B cell (primary cell): Measurements from ENCODE around the gene MAML3. TPM values are rescaled to one million over a fixed set of nuclear protein-coding genes. Genes with fewer than 3 reads are reported as not detected.

Experiments used
- ATAC-seq: fragments of 200-7000 bp; cut with Tn5 transposase; one replicate; pipeline ENCODE4 v1.10.0; 2021; ENCODE audit warnings: low read depth, mild to moderate bottlenecking, moderate number of reproducible peaks, moderate library complexity
- CTCF ChIA-PET: fragments of 350-600 bp; sonication (Branson Sonifier 250); formaldehyde crosslinking; loops from one replicate; lab custom pipeline; 2021; ENCODE audit warnings: antibody characterized with exemption, inconsistent platforms; lab: Charles Lee
- POLR2A ChIA-PET: fragments of 350-600 bp; sonication (Branson Sonifier 250); formaldehyde crosslinking; loops from one replicate; lab custom pipeline; 2021; ENCODE audit warnings: antibody characterized with exemption; lab: Charles Lee
- DNase-seq: peaks from one replicate; pipeline ENCODE4 v3.0.0; 2013
- H2AFZ ChIP-seq: 2 replicates; pipeline ENCODE4 v1.6.1; 2012; ENCODE audit warnings: mild to moderate bottlenecking, low read depth, low read length; ENCODE audit not compliant: insufficient read depth, poor library complexity, severe bottlenecking
- H3K27ac ChIP-seq, 2 donors: 1 replicate in 1 of 2; 2 replicates in 1 of 2; pipeline ENCODE4 v1.5.1; 2012 to 2013; ENCODE audit warnings: low read length in 2 of 2, mild to moderate bottlenecking in 2 of 2, moderate library complexity in 1 of 2
- H3K27me3 ChIP-seq, 4 experiments: fragments of 200-600 bp in 1 of 4; sonication (generic) in 1 of 4; replicated peaks in 1 of 4; 1 replicate in 2 of 4; 2 replicates in 2 of 4; pipeline versions ENCODE4 v1.6.1 to v1.7.0; 2013 to 2016; ENCODE audit warnings: low read length in 3 of 4, mild to moderate bottlenecking in 2 of 4, mixed read lengths in 1 of 4, moderate library complexity in 1 of 4; ENCODE audit not compliant: insufficient read depth in 4 of 4, control insufficient read depth in 3 of 4; ENCODE audit errors: control extremely low read depth in 1 of 4
- H3K36me3 ChIP-seq, 2 experiments: replicated peaks in 1 of 2; 1 replicate in 1 of 2; 2 replicates in 1 of 2; pipeline versions ENCODE4 v1.6.1 to v1.7.1; 2013; ENCODE audit warnings: low read length in 1 of 2; ENCODE audit not compliant: insufficient read depth in 2 of 2, control insufficient read depth in 1 of 2; ENCODE audit errors: control extremely low read depth in 1 of 2, extremely low read depth in 1 of 2
- H3K4me1 ChIP-seq, 2 donors: fragments of 200-600 bp in 1 of 2; sonication (generic) in 1 of 2; 1 replicate in 1 of 2; 2 replicates in 1 of 2; pipeline versions ENCODE4 v1.5.1 to v1.6.1; 2013 to 2017; ENCODE audit warnings: low read length in 2 of 2; ENCODE audit not compliant: control insufficient read depth in 2 of 2, insufficient read depth in 2 of 2
- H3K4me2 ChIP-seq: replicated peaks from 2 replicates; pipeline ENCODE3; 2012; ENCODE audit warnings: mild to moderate bottlenecking, low read depth, low read length; ENCODE audit not compliant: poor library complexity, severe bottlenecking
- H3K4me3 ChIP-seq, 5 experiments: fragments of 200-600 bp in 1 of 5; sonication (generic) in 1 of 5; 1 replicate in 3 of 5; 2 replicates in 2 of 5; pipeline versions ENCODE4 v1.5.1 to v1.7.0; 2011 to 2016; ENCODE audit warnings: low read length in 4 of 5, mild to moderate bottlenecking in 4 of 5, low read depth in 2 of 5, control low read depth in 1 of 5, moderate library complexity in 1 of 5; ENCODE audit not compliant: insufficient read depth in 1 of 5; ENCODE audit errors: control extremely low read depth in 1 of 5, extremely low read depth in 1 of 5
- H3K79me2 ChIP-seq: fragments of 200-600 bp; sonication (generic); one replicate; pipeline ENCODE4 v1.6.0; 2016; ENCODE audit warnings: low read length; ENCODE audit not compliant: control insufficient read depth, insufficient read depth
- H3K9ac ChIP-seq: fragments of 200-600 bp; sonication (generic); 2 replicates; pipeline ENCODE4 v1.6.1; 2017; ENCODE audit warnings: mild to moderate bottlenecking, low read length, moderate library complexity
- H3K9me3 ChIP-seq, 3 donors: one replicate each; pipeline versions ENCODE4 v1.6.1 to v1.7.1; 2013; ENCODE audit warnings: low read length in 2 of 3; ENCODE audit not compliant: control insufficient read depth in 2 of 3, insufficient read depth in 1 of 3; ENCODE audit errors: control extremely low read depth in 1 of 3
- H4K20me1 ChIP-seq: 2 replicates; pipeline ENCODE4 v1.6.0; 2012; ENCODE audit warnings: mild to moderate bottlenecking, low read length; ENCODE audit not compliant: insufficient read depth, control insufficient read depth, poor library complexity, severe bottlenecking
- H3K27ac Mint-ChIP-seq: one replicate; pipeline ENCODE4 v1.8.0; 2021; ENCODE audit warnings: mixed read lengths
- H3K27me3 Mint-ChIP-seq: one replicate; pipeline ENCODE4 v1.8.0; 2021; ENCODE audit warnings: mixed read lengths
- H3K4me1 Mint-ChIP-seq: one replicate; pipeline ENCODE4 v1.8.0; 2021; ENCODE audit warnings: mixed read lengths
- H3K4me3 Mint-ChIP-seq: one replicate; pipeline ENCODE4 v1.8.0; 2021; ENCODE audit warnings: mixed read lengths
- H3K9me3 Mint-ChIP-seq: one replicate; pipeline ENCODE4 v1.8.0; 2022; ENCODE audit warnings: mixed read lengths; ENCODE audit not compliant: insufficient read depth
- CTCF ChIP-seq: fragments of 200-600 bp; IDR thresholded peaks from one replicate; pipeline ENCODE4 v1.8.0; 2022; ENCODE audit warnings: antibody characterized with exemption, mild to moderate bottlenecking
- EZH2 ChIP-seq: IDR thresholded peaks from 2 replicates; pipeline ENCODE4 v1.6.1; 2012; ENCODE audit warnings: borderline replicate concordance, low read depth, mild to moderate bottlenecking, moderate library complexity, low read length; ENCODE audit not compliant: insufficient read depth, poor library complexity, severe bottlenecking
- WGBS: methylation state at CpG from one replicate; pipeline ENCODE4 v1.1.5; 2013; ENCODE audit warnings: missing lambda C conversion rate; ENCODE audit not compliant: insufficient coverage; 5-methylcytosine and 5-hydroxymethylcytosine counted together
- intact Hi-C: fragments of 100-400 bp; cut with micrococcal nuclease; formaldehyde crosslinking; loops from one replicate; pipeline ENCODE4 v1.10.0; 2022
- polyA plus RNA-seq: library from polyadenylated mRNA; depleted of rRNA; stranded (reverse); fragments of >200 nt; gene quantifications from 2 replicates; pipeline ENCODE4 v1.2.3, GENCODE V29; 2012
- total RNA-seq, 2 donors: library from RNA; stranded (reverse); fragments of 120-200 nt in 1 of 2; gene quantifications; 1 replicate in 1 of 2; 2 replicates in 1 of 2; pipeline versions ENCODE4 v1.2.3 to v1.2.4, GENCODE V29; 2013 to 2022

The MAML3 gene
- total and polyA plus RNA-seq, 2 donors (not counting 1 experiment from before 2014, with no cell fraction given), result 0.94 to 5.3 TPM

- 3% methylated on average over 4 of the region's 4 CpGs for WGBS
- H3K27ac Mint-ChIP-seq, result no peak overlapping the region
- H3K4me1 Mint-ChIP-seq, result no peaks in the 10 kb centered on the region
These were observed 111.3 kb downstream of the MAML3 start for GRCh38 chr4:140042634-140043033.

DNA sequence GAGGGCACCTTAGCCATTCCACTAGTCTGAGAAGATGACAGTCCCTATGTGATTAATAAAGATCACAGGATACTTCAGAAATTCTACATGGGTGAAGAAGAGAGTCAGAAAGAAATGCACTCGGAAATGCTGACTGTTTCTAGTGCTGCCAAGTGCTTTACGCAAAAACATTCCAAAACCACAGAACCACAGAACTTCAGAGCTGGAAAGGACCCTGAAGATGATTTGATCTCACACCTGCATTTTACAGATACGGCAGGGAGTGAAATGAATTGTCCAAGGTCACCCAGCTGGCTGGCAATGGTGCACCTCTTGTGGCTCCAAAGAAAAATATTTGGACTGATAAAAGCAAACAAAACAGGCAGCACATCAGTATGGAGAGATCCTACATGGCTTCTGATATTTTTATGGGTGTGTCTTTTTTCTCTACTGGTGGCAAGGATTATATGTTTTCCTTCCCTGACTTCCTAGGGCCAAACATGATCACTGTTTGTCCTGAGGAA is 115.9 kb downstream of the MAML3 start:
- no peaks in the 10 kb centered on the region for H3K9me3 Mint-ChIP-seq
- ATAC-seq (no peak), DNase-seq (no peak)
- TF ChIP-seq EZH2 (no peak), CTCF (no peak)
- H3K4me3 ChIP-seq, result no peak overlapping the region
- no peaks in the 10 kb centered on the region for H3K4me1 ChIP-seq
- H3K79me2 ChIP-seq, result no peaks in the 10 kb centered on the region
- H3K27ac ChIP-seq, result no peak overlapping the region
- H3K27me3 ChIP-seq, result no peaks in the 10 kb centered on the region
- intact Hi-C loops, result no loop called here
- H3K27ac Mint-ChIP-seq, result no peak overlapping the region
- peaks cover 7% of the 10 kb centered on the region for H3K27me3 Mint-ChIP-seq
- H3K4me2 ChIP-seq, result no peak overlapping the region
- H3K4me1 Mint-ChIP-seq, result no peaks in the 10 kb centered on the region
- ChIA-PET CTCF (interaction anchor here (1.5 to 1.7 kb wide), 2 partner anchors 9 to 14 kb away, joined by 3 to 4 read pairs; no protein-coding TSS in a partner anchor), POLR2A (no interaction called here)
- H2AFZ ChIP-seq, result no peak overlapping the region
- H4K20me1 ChIP-seq, result no peaks in the 10 kb centered on the region
- no peak overlapping the region for H3K4me3 Mint-ChIP-seq
- H3K9me3 ChIP-seq, result no peaks in the 10 kb centered on the region
- no peaks in the 10 kb centered on the region for H3K36me3 ChIP-seq
- H3K9ac ChIP-seq, result no peak overlapping the region
- WGBS, result 50% methylated on average over 1 of the region's 3 CpGs

More at GRCh38 chr4:140042634-140043033, 111.3 kb downstream of the MAML3 start:
- ATAC-seq (no peak), DNase-seq (no peak)
- Histone ChIP-seq H4K20me1 (no peaks in the 10 kb centered on the region), H3K36me3 (no peaks in the 10 kb centered on the region), H3K27ac (no peak overlapping the region), H3K27me3 (peaks cover 0 to 4% (median 0%) of the 10 kb centered on the region in 4 experiments), H3K9ac (no peak overlapping the region), H3K4me1 (no peaks in the 10 kb centered on the region), H2AFZ (no peak overlapping the region), H3K9me3 (no peaks in the 10 kb centered on the region), H3K4me2 (no peak overlapping the region), H3K79me2 (no peaks in the 10 kb centered on the region), H3K4me3 (no peak overlapping the region)
- Mint-ChIP-seq H3K4me3 (no peak overlapping the region), H3K9me3 (no peaks in the 10 kb centered on the region), H3K27me3 (peaks cover 11% of the 10 kb centered on the region)
- ChIA-PET CTCF (interaction anchor here (0.8 kb wide), 1 partner anchor 30 kb away, joined by 6 read pairs; no protein-coding TSS in a partner anchor), POLR2A (no interaction called here)
- intact Hi-C loops, result no loop called here
- TF ChIP-seq EZH2 (no peak), CTCF (no peak)
